ENCODE measurements around the gene CCDC9. TPM values are rescaled to one million over a fixed set of nuclear protein-coding genes. Genes with fewer than 3 reads are reported as not detected.
A peak's percentile ranks its signal among the peaks of the same experiment; 100 is the strongest.

CCDC9 gene
- total and polyA plus RNA-seq, 5 donors, result 18.1 to 27.8 (median 24.3) TPM

GRCh38 chr19:47232422-47233211 lies 23.7 kb upstream of the CCDC9 start:
- intact Hi-C loops (cut with DNase I), result no loop called here
- WGBS, result 47% methylated on average over 16 of the region's 16 CpGs
- Histone ChIP-seq H3K4me3 (ENCODE audit: low read length) (no peak overlapping the region), H3K27ac (ENCODE audit: low read length) (peak overlapping the region; percentile 50), H3K4me1 (ENCODE audit: control insufficient read depth, insufficient read depth, low read length) (peaks cover 4% of the 10 kb centered on the region), H3K9me3 (ENCODE audit: control insufficient read depth, low read length) (no peaks in the 10 kb centered on the region), H3K27me3 (ENCODE audit: control insufficient read depth, insufficient read depth) (no peaks in the 10 kb centered on the region)
- DNase-seq (no peak), ATAC-seq (no peak)

- ATAC-seq, result no peak
- no peak for DNase-seq
- H3K27me3 ChIP-seq (ENCODE audit: control insufficient read depth, insufficient read depth), result no peaks in the 10 kb centered on the region
- no peaks in the 10 kb centered on the region for H3K9me3 ChIP-seq (ENCODE audit: control insufficient read depth, low read length)
- 87% methylated on average over 12 of the region's 12 CpGs for WGBS
- H3K4me3 ChIP-seq (ENCODE audit: low read length), result no peak overlapping the region
- H3K27ac ChIP-seq (ENCODE audit: low read length), result no peak overlapping the region
- H3K4me1 ChIP-seq (ENCODE audit: control insufficient read depth, insufficient read depth, low read length), result peaks cover 4% of the 10 kb centered on the region
- intact Hi-C loops (cut with DNase I), result no loop called here
Observed at GRCh38 chr19:47236072-47236675, 20.2 kb upstream of the CCDC9 start.

GRCh38 chr19:47239152-47239551 lies 17.2 kb upstream of the CCDC9 start:
- no peaks in the 10 kb centered on the region for H3K9me3 ChIP-seq (ENCODE audit: control insufficient read depth, low read length)
- peak overlapping the region; percentile 27 for H3K4me3 ChIP-seq (ENCODE audit: low read length)
- ATAC-seq (no peak), DNase-seq (no peak)
- H3K27me3 ChIP-seq (ENCODE audit: control insufficient read depth, insufficient read depth), result no peaks in the 10 kb centered on the region
- WGBS, result 8% methylated on average over 16 of the region's 16 CpGs
- H3K4me1 ChIP-seq (ENCODE audit: control insufficient read depth, insufficient read depth, low read length), result peaks cover 3% of the 10 kb centered on the region
- no peak overlapping the region for H3K27ac ChIP-seq (ENCODE audit: low read length)
- intact Hi-C loops (cut with DNase I), result no loop called here

- DNase-seq, result peak; percentile 56 to 88 (median 82)
- no peaks in the 10 kb centered on the region for H3K27me3 ChIP-seq (ENCODE audit: control insufficient read depth, insufficient read depth)
- no peak overlapping the region for H3K27ac ChIP-seq (ENCODE audit: low read length)
- H3K4me3 ChIP-seq (ENCODE audit: low read length), result peak overlapping the region; percentile 27
- intact Hi-C loops (cut with DNase I), result loop anchor here in 2 of 4 donors (5.0 kb wide), 1 partner anchor 92 kb away; no protein-coding TSS in a partner anchor
- H3K9me3 ChIP-seq (ENCODE audit: control insufficient read depth, low read length), result no peaks in the 10 kb centered on the region
- 2% methylated on average over 62 of the region's 62 CpGs for WGBS
- peaks cover 3% of the 10 kb centered on the region for H3K4me1 ChIP-seq (ENCODE audit: control insufficient read depth, insufficient read depth, low read length)
- ATAC-seq, result peak in 1 of 2 donors; percentile 38
Observed at GRCh38 chr19:47239610-47240296, 16.6 kb upstream of the CCDC9 start.

- intact Hi-C loops (cut with DNase I), result loop anchor here in 2 of 4 donors (5.0 kb wide), 1 partner anchor 93 kb away; no protein-coding TSS in a partner anchor
- Histone ChIP-seq H3K27me3 (ENCODE audit: control insufficient read depth, insufficient read depth) (no peaks in the 10 kb centered on the region), H3K4me1 (ENCODE audit: control insufficient read depth, insufficient read depth, low read length) (peaks cover 3% of the 10 kb centered on the region), H3K27ac (ENCODE audit: low read length) (no peak overlapping the region), H3K4me3 (ENCODE audit: low read length) (no peak overlapping the region), H3K9me3 (ENCODE audit: control insufficient read depth, low read length) (no peaks in the 10 kb centered on the region)
- no peak for ATAC-seq
- no peak for DNase-seq
- 55% methylated on average over 6 of the region's 6 CpGs for WGBS
Observed at GRCh38 chr19:47240556-47240955, 15.8 kb upstream of the CCDC9 start.

GRCh38 chr19:47240996-47241918 lies 15.1 kb upstream of the CCDC9 start:
- H3K9me3 ChIP-seq (ENCODE audit: control insufficient read depth, low read length), result no peaks in the 10 kb centered on the region
- intact Hi-C loops (cut with DNase I), result loop anchor here in 2 of 4 donors (5.0 kb wide), 1 partner anchor 94 kb away; no protein-coding TSS in a partner anchor
- peaks cover 3% of the 10 kb centered on the region for H3K4me1 ChIP-seq (ENCODE audit: control insufficient read depth, insufficient read depth, low read length)
- no peaks in the 10 kb centered on the region for H3K27me3 ChIP-seq (ENCODE audit: control insufficient read depth, insufficient read depth)
- WGBS, result 7% methylated on average over 27 of the region's 27 CpGs
- ATAC-seq (peak in 1 of 2 donors; percentile 19), DNase-seq (peak; percentile 72 to 89 (median 84))
- no peak overlapping the region for H3K4me3 ChIP-seq (ENCODE audit: low read length)
- H3K27ac ChIP-seq (ENCODE audit: low read length), result no peak overlapping the region

GRCh38 chr19:47241919-47242577 lies 14.3 kb upstream of the CCDC9 start:
- intact Hi-C loops (cut with DNase I), result loop anchor here in 2 of 4 donors (5.0 kb wide), 1 partner anchor 95 kb away; no protein-coding TSS in a partner anchor
- H3K4me3 ChIP-seq (ENCODE audit: low read length), result no peak overlapping the region
- no peak for ATAC-seq
- H3K27me3 ChIP-seq (ENCODE audit: control insufficient read depth, insufficient read depth), result no peaks in the 10 kb centered on the region
- H3K9me3 ChIP-seq (ENCODE audit: control insufficient read depth, low read length), result no peaks in the 10 kb centered on the region
- H3K27ac ChIP-seq (ENCODE audit: low read length), result no peak overlapping the region
- peaks cover 3% of the 10 kb centered on the region for H3K4me1 ChIP-seq (ENCODE audit: control insufficient read depth, insufficient read depth, low read length)
- no peak for DNase-seq
- 80% methylated on average over 7 of the region's 7 CpGs for WGBS

- 16% methylated on average over 9 of the region's 9 CpGs for WGBS
- H3K27ac ChIP-seq (ENCODE audit: low read length), result no peak overlapping the region
Observed at GRCh38 chr19:47243364-47243775, 13.0 kb upstream of the CCDC9 start.

GRCh38 chr19:47243776-47244547 lies 12.4 kb upstream of the CCDC9 start:
- Histone ChIP-seq H3K9me3 (ENCODE audit: control insufficient read depth, low read length) (no peaks in the 10 kb centered on the region), H3K4me1 (ENCODE audit: control insufficient read depth, insufficient read depth, low read length) (peaks cover 3% of the 10 kb centered on the region), H3K27me3 (ENCODE audit: control insufficient read depth, insufficient read depth) (no peaks in the 10 kb centered on the region), H3K27ac (ENCODE audit: low read length) (no peak overlapping the region), H3K4me3 (ENCODE audit: low read length) (peak overlapping the region; percentile 1)
- ATAC-seq (peak; percentile 94 to 95), DNase-seq (peak; percentile 95 to 97 (median 96))
- intact Hi-C loops (cut with DNase I), result loop anchor here (2.0 to 5.0 kb wide), 2 partner anchors 33 to 97 kb away; no protein-coding TSS in a partner anchor
- WGBS, result 1% methylated on average over 46 of the region's 46 CpGs

More at GRCh38 chr19:47243364-47243775, 13.0 kb upstream of the CCDC9 start:
- no peak for DNase-seq
- H3K4me1 ChIP-seq (ENCODE audit: control insufficient read depth, insufficient read depth, low read length), result peaks cover 3% of the 10 kb centered on the region
- H3K9me3 ChIP-seq (ENCODE audit: control insufficient read depth, low read length), result no peaks in the 10 kb centered on the region
- H3K4me3 ChIP-seq (ENCODE audit: low read length), result peak overlapping the region; percentile 11
- peak in 1 of 2 donors; percentile 1 for ATAC-seq
- no peaks in the 10 kb centered on the region for H3K27me3 ChIP-seq (ENCODE audit: control insufficient read depth, insufficient read depth)
- intact Hi-C loops (cut with DNase I), result loop anchor here in 2 of 4 donors (5.0 kb wide), 1 partner anchor 96 kb away; no protein-coding TSS in a partner anchor
